Body of pancreas (tissue), 4 donors: ENCODE measurements around the gene CNTNAP2.

Experiments
- POLR2A ChIP-seq, 3 donors: fragments of 450-650 bp; IDR thresholded peaks; one replicate each; pipeline ENCODE4 v1.6.1; 2016; ENCODE audit warnings: antibody characterized with exemption in 3 of 3, mild to moderate bottlenecking in 2 of 3
- TF ChIP-seq, protein P1 (sequence below), 7 experiments: fragments of 450-650 bp in 4 of 7; fragments of 200-600 bp in 3 of 7; sonication (generic) in 3 of 7; IDR thresholded peaks; one replicate each; pipeline ENCODE4 v1.5.1; 2016 to 2019; ENCODE audit warnings: antibody characterized with exemption in 7 of 7

DNA sequence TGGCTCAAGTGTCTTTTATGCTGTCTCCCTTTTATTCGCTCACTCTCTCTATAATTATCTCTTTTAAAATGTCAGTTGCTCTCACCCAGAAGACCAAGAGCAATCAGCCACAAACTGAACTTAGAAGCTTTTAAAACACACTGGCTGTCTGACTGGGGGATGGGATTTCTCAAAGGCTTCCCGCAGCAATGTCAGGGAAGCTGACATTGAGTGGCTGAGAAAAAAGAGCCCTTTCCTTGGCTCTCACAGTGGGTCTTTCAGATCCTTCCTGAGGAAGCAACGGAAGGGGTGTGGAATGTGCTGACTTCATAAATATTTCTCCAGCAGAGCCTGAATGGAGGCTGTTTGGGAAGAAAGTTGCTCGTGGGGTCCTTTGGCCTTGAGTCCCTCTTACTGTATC is 2028.2 kb downstream of the CNTNAP2 start:
- TF ChIP-seq, protein P1, sequence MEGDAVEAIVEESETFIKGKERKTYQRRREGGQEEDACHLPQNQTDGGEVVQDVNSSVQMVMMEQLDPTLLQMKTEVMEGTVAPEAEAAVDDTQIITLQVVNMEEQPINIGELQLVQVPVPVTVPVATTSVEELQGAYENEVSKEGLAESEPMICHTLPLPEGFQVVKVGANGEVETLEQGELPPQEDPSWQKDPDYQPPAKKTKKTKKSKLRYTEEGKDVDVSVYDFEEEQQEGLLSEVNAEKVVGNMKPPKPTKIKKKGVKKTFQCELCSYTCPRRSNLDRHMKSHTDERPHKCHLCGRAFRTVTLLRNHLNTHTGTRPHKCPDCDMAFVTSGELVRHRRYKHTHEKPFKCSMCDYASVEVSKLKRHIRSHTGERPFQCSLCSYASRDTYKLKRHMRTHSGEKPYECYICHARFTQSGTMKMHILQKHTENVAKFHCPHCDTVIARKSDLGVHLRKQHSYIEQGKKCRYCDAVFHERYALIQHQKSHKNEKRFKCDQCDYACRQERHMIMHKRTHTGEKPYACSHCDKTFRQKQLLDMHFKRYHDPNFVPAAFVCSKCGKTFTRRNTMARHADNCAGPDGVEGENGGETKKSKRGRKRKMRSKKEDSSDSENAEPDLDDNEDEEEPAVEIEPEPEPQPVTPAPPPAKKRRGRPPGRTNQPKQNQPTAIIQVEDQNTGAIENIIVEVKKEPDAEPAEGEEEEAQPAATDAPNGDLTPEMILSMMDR (IDR thresholded peaks at IDR 0.05), result no peak
- TF ChIP-seq POLR2A (IDR thresholded peaks at IDR 0.05), result no peak
